GM12878 (cell line): Measurements from ENCODE around the gene H6PD. TPM values are rescaled to one million over a fixed set of nuclear protein-coding genes. Genes with fewer than 3 reads are reported as not detected.

ENCODE experiments used
- ATAC-seq: fragments of 200-7000 bp; cut with Tn5 transposase; 3 replicates; pipeline ENCODE4 v1.9.1; 2020; ENCODE audit warnings: mild to moderate bottlenecking, moderate library complexity
- BruUV-seq: library from RNA; stranded (reverse); fragments of 400-500 nt; replicated peaks from 2 replicates; lab custom pipeline; 2021; lab: Mats Ljungman, UMichigan
- CTCF ChIA-PET: fragments of 300-600 bp; sonication (Branson Sonifier 250); formaldehyde crosslinking; extraction: SDS; loops from one replicate; lab custom pipeline; 2021; ENCODE audit warnings: inconsistent platforms; lab: Yijun Ruan, JAX
- POLR2A ChIA-PET: fragments of 350-600 bp; formaldehyde crosslinking; extraction: SDS; loops from one replicate; lab custom pipeline; 2021; ENCODE audit warnings: inconsistent platforms; lab: Charles Lee
- RAD21 ChIA-PET: fragments of 300-600 bp; sonication (Branson Sonifier 250); formaldehyde crosslinking; loops from one replicate; lab custom pipeline; 2023; ENCODE audit warnings: antibody characterized with exemption; ENCODE audit not compliant: unreplicated experiment; lab: Charles Lee
- SMC1A ChIA-PET: fragments of 300-600 bp; sonication (Branson Sonifier 250); formaldehyde crosslinking; loops from one replicate; lab custom pipeline; 2023; ENCODE audit not compliant: unreplicated experiment, uncharacterized antibody; lab: Charles Lee
- DNase-seq: peaks from one replicate; pipeline ENCODE4 v3.0.0-alpha.2; 2011; ENCODE audit warnings: low read depth, low spot score
- FAIRE-seq: peaks from 3 replicates; lab custom pipeline; 2011; peaks lifted over from hg19 to GRCh38; lab: Jason Lieb, UNC
- H2AFZ ChIP-seq: 2 replicates; pipeline ENCODE4 v1.6.0; 2011; ENCODE audit warnings: low read depth, low read length, control low read depth; ENCODE audit not compliant: control insufficient read depth
- H3K27ac ChIP-seq: 2 replicates; pipeline ENCODE4 v1.5.1; 2011; ENCODE audit warnings: control low read depth; ENCODE audit not compliant: control insufficient read depth, insufficient read depth
- H3K27me3 ChIP-seq, 2 experiments: replicated peaks in 1 of 2; 2 replicates each; pipeline versions ENCODE4 v1.6.0 to v1.6.1; 2011; ENCODE audit warnings: low read length in 1 of 2; ENCODE audit not compliant: control insufficient read depth in 2 of 2, insufficient read depth in 2 of 2
- H3K36me3 ChIP-seq, 2 experiments: 2 replicates each; pipeline ENCODE4 v1.5.1; 2011; ENCODE audit warnings: low read length in 1 of 2; ENCODE audit not compliant: control insufficient read depth in 2 of 2, insufficient read depth in 2 of 2
- H3K4me1 ChIP-seq: 2 replicates; pipeline ENCODE4 v1.6.1; 2011; ENCODE audit warnings: mild to moderate bottlenecking, low read length, moderate library complexity, mixed read lengths; ENCODE audit not compliant: control insufficient read depth, insufficient read depth
- H3K4me2 ChIP-seq: 2 replicates; pipeline ENCODE4 v1.6.0; 2011; ENCODE audit warnings: control low read depth; ENCODE audit not compliant: control insufficient read depth, insufficient read depth
- H3K4me3 ChIP-seq: fragments of 200-600 bp; sonication (generic); 2 replicates; pipeline ENCODE4 v1.5.1; 2016
- H3K79me2 ChIP-seq: 2 replicates; pipeline ENCODE4 v1.6.0; 2011; ENCODE audit warnings: low read length; ENCODE audit not compliant: control insufficient read depth, insufficient read depth
- H3K9ac ChIP-seq: 2 replicates; pipeline ENCODE4 v1.8.0; 2011; ENCODE audit warnings: low read length, control low read depth, mixed read lengths; ENCODE audit not compliant: control insufficient read depth, insufficient read depth
- H3K9me3 ChIP-seq: replicated peaks from 3 replicates; pipeline ENCODE4 v1.5.1; 2011; ENCODE audit warnings: mild to moderate bottlenecking, low read length; ENCODE audit not compliant: control insufficient read depth, insufficient read depth
- H4K20me1 ChIP-seq: 2 replicates; pipeline ENCODE4 v1.6.0; 2011; ENCODE audit not compliant: control insufficient read depth, insufficient read depth
- NBN ChIP-seq: fragments of 450-650 bp; IDR thresholded peaks from 2 replicates; pipeline ENCODE4 v1.6.1; 2016
- SMARCA5 ChIP-seq: fragments of 450-650 bp; IDR thresholded peaks from 2 replicates; pipeline ENCODE4 v1.6.1; 2017; ENCODE audit warnings: mild to moderate bottlenecking
- SUZ12 ChIP-seq: fragments of 200-600 bp; sonication (generic); IDR thresholded peaks from one replicate; pipeline ENCODE4 v1.6.1; 2018; ENCODE audit warnings: antibody characterized with exemption, mild to moderate bottlenecking; ENCODE audit not compliant: unreplicated experiment
- TAF1 ChIP-seq: IDR thresholded peaks from 2 replicates; pipeline ENCODE4 v1.6.1; 2011; ENCODE audit warnings: mild to moderate bottlenecking, low read depth, low read length, borderline replicate concordance
- ZNF24 ChIP-seq: fragments of 450-650 bp; IDR thresholded peaks from 2 replicates; pipeline ENCODE4 v1.6.1; 2017; ENCODE audit warnings: antibody characterized with exemption, mild to moderate bottlenecking
- WGBS: methylation state at CpG from one replicate; pipeline ENCODE4 v1.1.6; 2016; ENCODE audit warnings: low lambda C conversion rate; ENCODE audit not compliant: insufficient replicate concordance, insufficient coverage; ENCODE audit errors: missing lambda C conversion rate; 5-methylcytosine and 5-hydroxymethylcytosine counted together
- in situ Hi-C: fragments of 300-500 bp; cut with MboI; formaldehyde crosslinking; loops from 9 replicates; pipeline ENCODE4 v1.14.3; 2018; ENCODE audit warnings: mixed read lengths
- intact Hi-C: fragments of 100-400 bp; cut with micrococcal nuclease; formaldehyde crosslinking; loops from one replicate; pipeline ENCODE4 v1.14.2; 2022; ENCODE audit not compliant: unreplicated experiment
- polyA plus RNA-seq, 11 experiments: library from polyadenylated mRNA; depleted of rRNA in 4 of 11; unstranded in 6 of 11; stranded (reverse) in 5 of 11; fragments of >200 nt; fragmentation: Nextera tagmentation in 4 of 11; fragmentation: Illumina TruSeq in 1 of 11; extraction: Ambion mirVana in 4 of 11; extraction: Trizol in 1 of 11; gene quantifications; 1 replicate in 1 of 11; 2 replicates in 10 of 11; pipeline versions ENCODE4 v1.2.1 to v1.2.3, GENCODE V29; 2011 to 2016; ENCODE audit warnings: inconsistent platforms in 2 of 11, missing spikeins in 2 of 11, low read depth in 1 of 11
- total RNA-seq, 4 experiments: library from RNA; depleted of rRNA in 3 of 4; stranded (reverse); fragments of >200 nt in 3 of 4; fragmentation: Illumina TruSeq in 1 of 4; extraction: Trizol in 1 of 4; gene quantifications; 2 replicates each; pipeline versions ENCODE4 v1.2.1 to v1.2.3, GENCODE V29; 2013 to 2021
- TF ChIP-seq, protein P1 (sequence below): fragments of 450-650 bp; IDR thresholded peaks from 2 replicates; pipeline ENCODE4 v1.6.1; 2016; ENCODE audit warnings: mild to moderate bottlenecking, moderate library complexity, borderline replicate concordance
- TF ChIP-seq, protein P2 (sequence below): IDR thresholded peaks from 2 replicates; pipeline ENCODE4 v1.6.1; 2012; ENCODE audit warnings: low read length, inconsistent platforms

Gene H6PD
- total and polyA plus RNA-seq, 10 of the 15 experiments (the other 5 are each of a cell fraction or from before 2014, with no cell fraction given) = 1.2 to 20.7 (median 7.7) TPM

DNA sequence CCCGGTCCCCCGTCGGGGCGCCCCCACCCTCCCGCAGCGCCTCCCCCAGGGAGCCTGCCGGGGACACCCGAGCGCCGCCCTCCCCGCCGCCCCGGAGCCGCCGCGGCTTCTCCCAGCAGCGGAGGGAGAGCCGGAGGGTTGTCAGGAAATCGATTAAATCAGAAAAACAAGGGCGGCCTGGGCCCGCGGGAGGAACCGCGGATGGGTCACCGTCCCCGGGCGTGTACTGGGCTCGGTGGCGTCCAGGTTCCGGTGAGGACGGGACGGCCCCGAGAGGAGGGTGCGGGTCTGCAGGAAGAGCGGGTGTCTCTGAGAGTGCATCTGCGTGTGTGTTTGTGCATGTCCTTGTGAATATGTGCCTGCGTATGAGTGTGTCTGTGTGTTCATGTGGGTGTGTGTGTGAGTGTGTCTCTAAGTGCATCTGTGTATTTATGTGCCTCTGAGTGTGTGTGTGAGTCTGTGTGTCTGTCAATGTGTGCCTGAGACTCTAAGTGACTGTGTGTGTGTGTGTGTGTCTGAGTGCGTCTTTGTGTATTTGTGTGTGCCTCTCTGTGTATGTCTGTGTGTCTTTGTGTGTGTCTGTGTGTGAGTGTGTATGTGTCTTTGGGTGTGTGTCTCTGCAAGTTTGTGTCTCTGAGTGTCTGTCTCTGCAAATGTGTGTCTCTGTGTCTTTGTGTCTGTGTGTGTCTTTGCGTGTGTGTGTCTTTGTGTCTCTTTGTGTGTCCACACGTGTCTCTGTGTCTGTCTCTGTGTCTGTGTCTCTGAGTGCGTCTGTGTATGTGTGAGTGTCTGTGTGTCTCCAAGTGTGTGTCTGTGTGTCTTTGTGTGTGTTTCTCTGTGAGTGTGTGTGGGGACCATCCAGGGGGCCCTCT, 59.2 kb downstream of the H6PD start (continued):
- TF ChIP-seq NBN (peak; percentile 71), TAF1 (no peak), SUZ12 (peak; percentile 73)
- TF ChIP-seq, protein P1, sequence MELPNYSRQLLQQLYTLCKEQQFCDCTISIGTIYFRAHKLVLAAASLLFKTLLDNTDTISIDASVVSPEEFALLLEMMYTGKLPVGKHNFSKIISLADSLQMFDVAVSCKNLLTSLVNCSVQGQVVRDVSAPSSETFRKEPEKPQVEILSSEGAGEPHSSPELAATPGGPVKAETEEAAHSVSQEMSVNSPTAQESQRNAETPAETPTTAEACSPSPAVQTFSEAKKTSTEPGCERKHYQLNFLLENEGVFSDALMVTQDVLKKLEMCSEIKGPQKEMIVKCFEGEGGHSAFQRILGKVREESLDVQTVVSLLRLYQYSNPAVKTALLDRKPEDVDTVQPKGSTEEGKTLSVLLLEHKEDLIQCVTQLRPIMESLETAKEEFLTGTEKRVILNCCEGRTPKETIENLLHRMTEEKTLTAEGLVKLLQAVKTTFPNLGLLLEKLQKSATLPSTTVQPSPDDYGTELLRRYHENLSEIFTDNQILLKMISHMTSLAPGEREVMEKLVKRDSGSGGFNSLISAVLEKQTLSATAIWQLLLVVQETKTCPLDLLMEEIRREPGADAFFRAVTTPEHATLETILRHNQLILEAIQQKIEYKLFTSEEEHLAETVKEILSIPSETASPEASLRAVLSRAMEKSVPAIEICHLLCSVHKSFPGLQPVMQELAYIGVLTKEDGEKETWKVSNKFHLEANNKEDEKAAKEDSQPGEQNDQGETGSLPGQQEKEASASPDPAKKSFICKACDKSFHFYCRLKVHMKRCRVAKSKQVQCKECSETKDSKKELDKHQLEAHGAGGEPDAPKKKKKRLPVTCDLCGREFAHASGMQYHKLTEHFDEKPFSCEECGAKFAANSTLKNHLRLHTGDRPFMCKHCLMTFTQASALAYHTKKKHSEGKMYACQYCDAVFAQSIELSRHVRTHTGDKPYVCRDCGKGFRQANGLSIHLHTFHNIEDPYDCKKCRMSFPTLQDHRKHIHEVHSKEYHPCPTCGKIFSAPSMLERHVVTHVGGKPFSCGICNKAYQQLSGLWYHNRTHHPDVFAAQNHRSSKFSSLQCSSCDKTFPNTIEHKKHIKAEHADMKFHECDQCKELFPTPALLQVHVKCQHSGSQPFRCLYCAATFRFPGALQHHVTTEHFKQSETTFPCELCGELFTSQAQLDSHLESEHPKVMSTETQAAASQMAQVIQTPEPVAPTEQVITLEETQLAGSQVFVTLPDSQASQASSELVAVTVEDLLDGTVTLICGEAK = 0 out of 2 replicates have a peak, but pooled peaks have one; percentile 23

DNA sequence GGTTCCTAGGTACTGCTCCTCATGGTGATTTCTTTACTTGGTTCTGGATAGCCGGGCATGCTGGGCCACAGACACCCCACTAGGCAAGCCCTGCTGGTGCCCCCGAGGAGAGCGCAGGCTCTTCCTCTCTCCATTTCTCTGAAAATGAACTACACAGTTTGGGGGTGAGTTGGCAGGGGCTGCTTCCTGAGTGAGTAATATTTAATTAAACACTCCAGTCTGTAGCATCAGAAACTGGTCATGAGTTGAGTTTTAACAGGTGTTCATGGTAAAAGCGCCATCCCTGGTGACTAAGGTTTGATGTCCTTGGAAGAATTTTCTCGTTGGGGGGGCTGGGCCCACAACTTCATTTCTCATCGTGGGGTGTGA, 59.8 kb downstream of the H6PD start:
- DNase-seq (no peak), ATAC-seq (no peak), FAIRE-seq (no peak)
- Histone ChIP-seq H2AFZ (no peak overlapping the region), H4K20me1 (no peaks in the 10 kb centered on the region), H3K4me2 (peak overlapping the region; percentile 10), H3K79me2 (no peaks in the 10 kb centered on the region), H3K27ac (no peak overlapping the region), H3K36me3 (no peaks in the 10 kb centered on the region), H3K9ac (no peak overlapping the region), H3K4me3 (no peak overlapping the region), H3K27me3 (peaks cover 3 to 7% of the 10 kb centered on the region in 2 experiments; a peak in 2 of 4 replicates), H3K4me1 (peaks cover 13% of the 10 kb centered on the region), H3K9me3 (no peaks in the 10 kb centered on the region)
- WGBS = 62% methylated on average over 6 of the region's 6 CpGs
- CTCF ChIA-PET = interaction anchor here (1.2 kb wide), 1 partner anchor 69 kb away, joined by 3 read pairs; no protein-coding TSS in a partner anchor
- no TSS peak for BruUV-seq
- in situ Hi-C loops (no loop called here), intact Hi-C loops (no loop called here)
- RAD21 ChIA-PET = no interaction called here
- POLR2A ChIA-PET = no interaction called here
- TF ChIP-seq, protein P2, sequence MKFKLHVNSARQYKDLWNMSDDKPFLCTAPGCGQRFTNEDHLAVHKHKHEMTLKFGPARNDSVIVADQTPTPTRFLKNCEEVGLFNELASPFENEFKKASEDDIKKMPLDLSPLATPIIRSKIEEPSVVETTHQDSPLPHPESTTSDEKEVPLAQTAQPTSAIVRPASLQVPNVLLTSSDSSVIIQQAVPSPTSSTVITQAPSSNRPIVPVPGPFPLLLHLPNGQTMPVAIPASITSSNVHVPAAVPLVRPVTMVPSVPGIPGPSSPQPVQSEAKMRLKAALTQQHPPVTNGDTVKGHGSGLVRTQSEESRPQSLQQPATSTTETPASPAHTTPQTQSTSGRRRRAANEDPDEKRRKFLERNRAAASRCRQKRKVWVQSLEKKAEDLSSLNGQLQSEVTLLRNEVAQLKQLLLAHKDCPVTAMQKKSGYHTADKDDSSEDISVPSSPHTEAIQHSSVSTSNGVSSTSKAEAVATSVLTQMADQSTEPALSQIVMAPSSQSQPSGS = no peak
- TF ChIP-seq SMARCA5 = no peak
- no peak for TF ChIP-seq ZNF24
- TF ChIP-seq, all 136 proteins: peak for 0
- SMC1A ChIA-PET = no interaction called here
